PC-3 (cell line): ENCODE data around the gene PRPF40B. TPM values are rescaled to one million over a fixed set of nuclear protein-coding genes. Genes with fewer than 3 reads are reported as not detected.

ENCODE experiments used
- ATAC-seq: fragments of 200-7000 bp; cut with Tn5 transposase; 2 replicates; pipeline ENCODE4 v1.9.1; 2020; ENCODE audit warnings: mild to moderate bottlenecking, moderate library complexity
- BruUV-seq: library from RNA; stranded (reverse); fragments of 400-500 nt; replicated peaks from 2 replicates; lab custom pipeline; 2021; lab: Mats Ljungman, UMichigan
- CTCF ChIA-PET: fragments of 300-600 bp; sonication (Branson Sonifier 250); formaldehyde crosslinking; loops from one replicate; lab custom pipeline; 2022; ENCODE audit warnings: antibody characterized with exemption; lab: Charles Lee
- POLR2A ChIA-PET: fragments of 300-600 bp; sonication (Branson Sonifier 250); formaldehyde crosslinking; loops from one replicate; lab custom pipeline; 2022; ENCODE audit warnings: antibody characterized with exemption; ENCODE audit not compliant: unreplicated experiment; lab: Charles Lee
- DNase-seq: peaks from one replicate; pipeline ENCODE4 v3.0.0-alpha.2; 2015
- H2AFZ ChIP-seq: fragments of 300-600 bp; sonication (generic); 2 replicates; pipeline ENCODE4 v1.6.0; 2016; ENCODE audit warnings: antibody characterized with exemption, low read length
- H3F3A ChIP-seq: fragments of 300-600 bp; sonication (generic); one replicate; pipeline ENCODE4 v1.6.0; 2017; ENCODE audit warnings: antibody characterized with exemption, low read length, control low read depth, mild to moderate bottlenecking; ENCODE audit not compliant: unreplicated experiment
- H3K27ac ChIP-seq: fragments of 300-600 bp; sonication (generic); 2 replicates; pipeline ENCODE4 v1.5.1; 2016; ENCODE audit warnings: mild to moderate bottlenecking, low read length
- H3K27me3 ChIP-seq: fragments of 300-600 bp; sonication (generic); 2 replicates; pipeline ENCODE4 v1.6.1; 2016; ENCODE audit warnings: low read length, mixed read lengths
- H3K36me3 ChIP-seq: fragments of 300-600 bp; sonication (generic); 2 replicates; pipeline ENCODE4 v1.6.1; 2016; ENCODE audit warnings: low read depth, mixed run types, low read length, mixed read lengths
- H3K4me1 ChIP-seq: fragments of 300-600 bp; sonication (generic); 2 replicates; pipeline ENCODE4 v1.5.1; 2016; ENCODE audit warnings: low read length; ENCODE audit not compliant: insufficient read depth
- H3K4me2 ChIP-seq: fragments of 300-600 bp; sonication (generic); 2 replicates; pipeline ENCODE4 v1.6.0; 2016; ENCODE audit warnings: low read length
- H3K4me3 ChIP-seq: fragments of 300-600 bp; sonication (generic); 2 replicates; pipeline ENCODE4 v1.5.1; 2016; ENCODE audit warnings: mild to moderate bottlenecking, low read length, mixed read lengths
- H3K79me2 ChIP-seq: fragments of 300-600 bp; sonication (generic); 2 replicates; pipeline ENCODE4 v1.6.1; 2017; ENCODE audit warnings: low read length, mixed read lengths
- H3K9ac ChIP-seq: fragments of 300-600 bp; sonication (generic); 2 replicates; pipeline ENCODE4 v1.6.0; 2016; ENCODE audit warnings: mild to moderate bottlenecking, low read length
- H3K9me2 ChIP-seq: fragments of 300-600 bp; sonication (generic); replicated peaks from 2 replicates; pipeline ENCODE4 v1.6.1; 2016; ENCODE audit warnings: mixed run types, low read length, mixed read lengths
- H3K9me3 ChIP-seq: fragments of 300-600 bp; sonication (generic); 2 replicates; pipeline ENCODE4 v1.6.1; 2016; ENCODE audit warnings: low read length, mixed read lengths
- H4K20me1 ChIP-seq: fragments of 300-600 bp; sonication (generic); 2 replicates; pipeline ENCODE4 v1.6.1; 2016; ENCODE audit warnings: low read length, mixed read lengths
- CTCF ChIP-seq: fragments of 300-600 bp; sonication (generic); conservative IDR thresholded peaks from 2 replicates; pipeline ENCODE4 v1.5.1; 2017; ENCODE audit warnings: antibody characterized with exemption, low read depth, mild to moderate bottlenecking, low read length
- EZH2 ChIP-seq: fragments of 300-600 bp; sonication (generic); IDR thresholded peaks from one replicate; pipeline ENCODE4 v1.6.1; 2017; ENCODE audit warnings: antibody characterized with exemption, mild to moderate bottlenecking, low read length; ENCODE audit not compliant: unreplicated experiment
- EZH2phosphoT487 ChIP-seq: fragments of 300-600 bp; sonication (generic); IDR thresholded peaks from 2 replicates; pipeline ENCODE4 v1.6.1; 2018; ENCODE audit warnings: mild to moderate bottlenecking, antibody characterized with exemption, low read length, borderline replicate concordance
- intact Hi-C: fragments of 100-400 bp; cut with micrococcal nuclease; formaldehyde crosslinking; loops from 2 replicates; pipeline ENCODE4 v1.9.0; 2023
- total RNA-seq: library from RNA; depleted of rRNA; stranded (reverse); fragments of >200 nt; gene quantifications from 2 replicates; pipeline ENCODE4 v1.2.3, GENCODE V29; 2014

The PRPF40B gene
- total RNA-seq, 1 experiment from 2014 or later: 17.7 TPM

GRCh38 chr12:49578471-49579112 is 44.8 kb upstream of the PRPF40B start:
- no peak overlapping the region for H2AFZ ChIP-seq
- no peaks in the 10 kb centered on the region for H3F3A ChIP-seq
- no TSS peak for BruUV-seq
- H3K4me3 ChIP-seq: no peak overlapping the region
- intact Hi-C loops: no loop called here
- H3K4me1 ChIP-seq: no peaks in the 10 kb centered on the region; the same call in 1 of the 2 replicates
- DNase-seq (no peak), ATAC-seq (no peak)
- TF ChIP-seq CTCF (no peak), EZH2phosphoT487 (no peak), EZH2 (no peak)
- H3K36me3 ChIP-seq: peaks cover 1% of the 10 kb centered on the region; the same call in 1 of the 2 replicates
- no peaks in the 10 kb centered on the region for H3K9me2 ChIP-seq
- H3K9me3 ChIP-seq: no peaks in the 10 kb centered on the region
- ChIA-PET CTCF (no interaction called here), POLR2A (no interaction called here)
- H3K4me2 ChIP-seq: no peak overlapping the region
- H3K27ac ChIP-seq: no peak overlapping the region
- no peaks in the 10 kb centered on the region for H3K27me3 ChIP-seq
- no peaks in the 10 kb centered on the region for H4K20me1 ChIP-seq
- no peak overlapping the region for H3K9ac ChIP-seq
- H3K79me2 ChIP-seq: no peaks in the 10 kb centered on the region

- intact Hi-C loops: loop anchor here (1.0 kb wide), 1 partner anchor 28 kb away; no protein-coding TSS in a partner anchor
- Histone ChIP-seq H3K9me2 (no peaks in the 10 kb centered on the region), H3K27ac (no peak overlapping the region), H3K4me2 (no peak overlapping the region), H3K4me1 (no peaks in the 10 kb centered on the region; the same call in 1 of the 2 replicates), H3K79me2 (no peaks in the 10 kb centered on the region), H3K36me3 (peaks cover 7% of the 10 kb centered on the region; the same call in 1 of the 2 replicates), H3K4me3 (no peak overlapping the region), H3K27me3 (no peaks in the 10 kb centered on the region), H3K9me3 (no peaks in the 10 kb centered on the region), H3F3A (no peaks in the 10 kb centered on the region), H2AFZ (no peak overlapping the region), H3K9ac (no peak overlapping the region), H4K20me1 (no peaks in the 10 kb centered on the region)
- TF ChIP-seq EZH2 (no peak), CTCF (peak; percentile 92), EZH2phosphoT487 (no peak)
- ATAC-seq: peak; percentile 93
- ChIA-PET CTCF (interaction anchor here (0.6 to 1.2 kb wide), 13 partner anchors 10 to 283 kb away, joined by 3 to 9 read pairs (median 4); no protein-coding TSS in a partner anchor), POLR2A (no interaction called here)
- peak; percentile 90 for DNase-seq
- BruUV-seq: no TSS peak
Observed at GRCh38 chr12:49580572-49581535, 42.5 kb upstream of the PRPF40B start.
